NCI-H2196 (cell line): Measurements from ENCODE around the gene AGO3.
"Not testable (repeated sequence)": the region's sequence is repeated elsewhere in the genome, so short reads cannot be mapped to it uniquely, and the experiment has no call there.

Source experiments
- DNase-seq: peaks from one replicate; lab custom pipeline; 2025; ENCODE audit not compliant: unreplicated experiment; lab: John Stamatoyannopoulos, UW

AGO3 gene

GRCh38 chr1:35930593-35931445 is at the start of gene AGO3:
TSS of gene AGO3 (plus strand) at chr1:35931105. CDS start at chr1:35931427, 322 bp downstream.
- peak; percentile 89 for DNase-seq

GRCh38 chr1:35881850-35882273 is 49.0 kb upstream of the AGO3 start:
- DNase-seq: no peak

- DNase-seq: no peak
These were observed 48.3 kb upstream of the AGO3 start for GRCh38 chr1:35882586-35882944.

- peak; percentile 94 for DNase-seq
These were observed 47.8 kb upstream of the AGO3 start, which contains the start of gene AGO1 for GRCh38 chr1:35882945-35883634. TSS of gene AGO1 (plus strand) at chr1:35883209. CDS start at chr1:35883422, 213 bp downstream.

GRCh38 chr1:35883635-35884101 is 47.2 kb upstream of the AGO3 start:
- peak; percentile 53 for DNase-seq

- DNase-seq: no peak
These were observed 46.0 kb upstream of the AGO3 start for GRCh38 chr1:35884934-35885333.

- DNase-seq: no peak
These were observed 44.8 kb upstream of the AGO3 start for GRCh38 chr1:35885961-35886558.

- DNase-seq: no peak
These were observed 44.1 kb upstream of the AGO3 start for GRCh38 chr1:35886577-35887431.

- DNase-seq: no peak
These were observed 43.4 kb upstream of the AGO3 start for GRCh38 chr1:35887508-35887907.

GRCh38 chr1:35888255-35888654 is 42.6 kb upstream of the AGO3 start:
- DNase-seq: no peak

- DNase-seq: not testable (repeated sequence)
These were observed 41.9 kb upstream of the AGO3 start for GRCh38 chr1:35888981-35889380.

GRCh38 chr1:35893051-35893879 is 37.6 kb upstream of the AGO3 start:
- DNase-seq: no peak

GRCh38 chr1:35894183-35894582 is 36.7 kb upstream of the AGO3 start:
- DNase-seq: no peak

- no peak for DNase-seq
These were observed 36.2 kb upstream of the AGO3 start for GRCh38 chr1:35894656-35895055.

GRCh38 chr1:35899941-35900340 is 31.0 kb upstream of the AGO3 start:
- no peak for DNase-seq

GRCh38 chr1:35901235-35901634 is 29.7 kb upstream of the AGO3 start:
- DNase-seq: no peak

GRCh38 chr1:35902671-35903070 is 28.2 kb upstream of the AGO3 start:
- DNase-seq: no peak

GRCh38 chr1:35914717-35915116 is 16.2 kb upstream of the AGO3 start:
- DNase-seq: no peak

GRCh38 chr1:35915693-35916092 is 15.2 kb upstream of the AGO3 start:
- no peak for DNase-seq

- DNase-seq: no peak
These were observed 7.1 kb upstream of the AGO3 start for GRCh38 chr1:35923791-35924221.
